ENCODE measurements around the gene RYR1.
"Not testable (repeated sequence)": the region's sequence is repeated elsewhere in the genome, so short reads cannot be mapped to it uniquely, and the experiment has no call there.

Gene RYR1

DNA sequence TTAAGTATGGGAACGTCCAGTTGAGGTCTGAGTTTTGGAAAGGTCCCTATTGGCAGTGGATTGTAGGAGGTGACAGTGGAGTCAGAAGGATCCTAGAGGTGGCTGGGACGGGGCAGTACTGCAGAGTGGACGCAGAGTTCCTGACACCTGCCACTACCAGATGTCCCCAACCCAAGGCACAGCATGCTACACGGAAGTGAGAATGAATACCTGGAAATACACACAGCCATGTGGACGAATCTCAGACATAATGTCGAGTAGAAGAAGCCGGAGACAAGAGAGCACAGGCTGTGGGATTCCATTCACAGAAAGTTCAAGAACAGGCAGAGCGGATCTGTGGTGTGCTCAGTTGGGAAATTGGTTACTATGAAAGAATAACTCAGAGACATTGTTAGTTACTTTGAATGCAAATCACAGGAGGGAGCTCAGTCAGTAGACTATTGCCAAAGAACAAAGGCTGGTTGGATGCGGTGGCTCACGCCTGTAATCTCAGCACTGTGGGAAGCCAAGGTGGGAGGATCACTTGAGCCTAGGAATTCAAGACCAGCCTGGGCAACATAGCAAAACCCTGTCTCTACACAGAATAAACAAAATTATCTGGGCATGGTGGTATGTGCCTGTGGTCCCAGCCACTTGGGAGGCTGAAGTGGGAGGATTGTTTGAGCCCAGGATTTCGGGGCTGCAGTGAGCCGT is 37.4 kb downstream of the RYR1 start:
- Histone ChIP-seq H3K4me1 (ENCODE audit: control insufficient read depth, low read length) (no peaks in the 10 kb centered on the region), H3K79me2 (ENCODE audit: control insufficient read depth, low read length) (no peaks in the 10 kb centered on the region), H3K9me2 (replicated peaks; ENCODE audit: control insufficient read depth, low read length) (no peaks in the 10 kb centered on the region), H3F3A (ENCODE audit: control insufficient read depth, insufficient read depth) (no peaks in the 10 kb centered on the region), H4K20me1 (ENCODE audit: control insufficient read depth, insufficient read depth, low read depth, low read length) (no peaks in the 10 kb centered on the region), H3K4me3 (ENCODE audit: low read length) (no peak overlapping the region), H3K4me2 (ENCODE audit: low read length) (no peak overlapping the region), H3K36me3 (ENCODE audit: control insufficient read depth, low read length) (no peaks in the 10 kb centered on the region), H3K9me3 (ENCODE audit: control insufficient read depth, insufficient read depth, low read length) (no peaks in the 10 kb centered on the region), H3K27ac (ENCODE audit: low read depth, low read length) (no peak overlapping the region), H3K27me3 (ENCODE audit: control insufficient read depth, low read length) (no peaks in the 10 kb centered on the region)
- TF ChIP-seq EZH2phosphoT487 (IDR thresholded peaks at IDR 0.05; ENCODE audit: borderline replicate concordance, low read length) (no peak), CTCF (IDR thresholded peaks at IDR 0.05; ENCODE audit: low read depth, low read length, poor library complexity, severe bottlenecking) (no peak)

DNA sequence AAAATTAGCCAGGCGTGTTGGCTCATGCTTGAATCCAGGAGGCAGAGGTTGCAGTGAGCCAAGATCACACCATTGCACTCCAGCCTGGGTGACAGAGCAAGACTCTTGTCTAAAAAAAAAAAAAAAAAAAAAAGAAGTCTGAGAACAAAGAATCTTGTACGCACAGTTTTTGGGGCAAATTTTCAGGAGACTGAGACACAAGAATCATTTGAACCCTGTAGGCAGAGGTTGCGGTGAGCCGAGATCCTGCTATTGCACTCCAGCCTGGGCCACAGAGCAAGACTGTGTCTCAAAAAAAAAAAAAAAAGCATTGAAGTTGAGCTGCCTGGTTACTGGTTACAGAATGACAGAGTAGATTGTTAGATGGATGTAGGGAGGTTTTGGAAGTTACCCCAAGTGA is 39.2 kb downstream of the RYR1 start:
- not testable (repeated sequence) for H3K36me3 ChIP-seq (ENCODE audit: control insufficient read depth, low read length); H4K20me1 ChIP-seq (ENCODE audit: control insufficient read depth, insufficient read depth, low read depth, low read length); H3K79me2 ChIP-seq (ENCODE audit: control insufficient read depth, low read length); H3F3A ChIP-seq (ENCODE audit: control insufficient read depth, insufficient read depth); H3K9me2 ChIP-seq (replicated peaks; ENCODE audit: control insufficient read depth, low read length); H3K4me3 ChIP-seq (ENCODE audit: low read length); H3K4me1 ChIP-seq (ENCODE audit: control insufficient read depth, low read length); H3K27ac ChIP-seq (ENCODE audit: low read depth, low read length); H3K27me3 ChIP-seq (ENCODE audit: control insufficient read depth, low read length); H3K9me3 ChIP-seq (ENCODE audit: control insufficient read depth, insufficient read depth, low read length); H3K4me2 ChIP-seq (ENCODE audit: low read length)

DNA sequence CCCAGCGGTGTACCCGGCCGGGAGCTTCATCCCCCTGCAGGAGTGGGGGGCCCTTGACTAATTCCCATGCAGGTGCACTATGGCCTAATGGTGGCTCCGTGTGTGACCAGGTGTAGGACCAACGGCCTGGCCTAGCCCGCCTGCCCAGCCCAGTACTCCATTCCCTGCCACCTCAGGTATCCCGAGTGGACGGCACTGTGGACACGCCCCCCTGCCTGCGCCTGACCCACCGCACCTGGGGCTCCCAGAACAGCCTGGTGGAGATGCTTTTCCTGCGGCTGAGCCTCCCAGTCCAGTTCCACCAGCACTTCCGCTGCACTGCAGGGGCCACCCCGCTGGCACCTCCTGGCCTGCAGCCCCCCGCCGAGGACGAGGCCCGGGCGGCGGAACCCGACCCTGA is 39.7 kb downstream of the RYR1 start:
- H3F3A ChIP-seq (ENCODE audit: control insufficient read depth, insufficient read depth): no peaks in the 10 kb centered on the region
- H3K9me2 ChIP-seq (replicated peaks; ENCODE audit: control insufficient read depth, low read length): no peaks in the 10 kb centered on the region
- H3K4me1 ChIP-seq (ENCODE audit: control insufficient read depth, low read length): no peaks in the 10 kb centered on the region
- H3K36me3 ChIP-seq (ENCODE audit: control insufficient read depth, low read length): no peaks in the 10 kb centered on the region
- no peak for TF ChIP-seq CTCF (IDR thresholded peaks at IDR 0.05; ENCODE audit: low read depth, low read length, poor library complexity, severe bottlenecking)
- TF ChIP-seq EZH2phosphoT487 (IDR thresholded peaks at IDR 0.05; ENCODE audit: borderline replicate concordance, low read length): no peak
- H3K27ac ChIP-seq (ENCODE audit: low read depth, low read length): no peak overlapping the region
- H3K79me2 ChIP-seq (ENCODE audit: control insufficient read depth, low read length): no peaks in the 10 kb centered on the region
- 0 out of 2 replicates have a peak, but pooled peaks cover under 1% of the 10 kb centered on the region for H4K20me1 ChIP-seq (ENCODE audit: control insufficient read depth, insufficient read depth, low read depth, low read length)
- 0 out of 2 replicates have a peak, but pooled peaks cover 3% of the 10 kb centered on the region for H3K27me3 ChIP-seq (ENCODE audit: control insufficient read depth, low read length)
- H3K4me2 ChIP-seq (ENCODE audit: low read length): no peak overlapping the region
- no peaks in the 10 kb centered on the region for H3K9me3 ChIP-seq (ENCODE audit: control insufficient read depth, insufficient read depth, low read length)
- no peak overlapping the region for H3K4me3 ChIP-seq (ENCODE audit: low read length)

DNA sequence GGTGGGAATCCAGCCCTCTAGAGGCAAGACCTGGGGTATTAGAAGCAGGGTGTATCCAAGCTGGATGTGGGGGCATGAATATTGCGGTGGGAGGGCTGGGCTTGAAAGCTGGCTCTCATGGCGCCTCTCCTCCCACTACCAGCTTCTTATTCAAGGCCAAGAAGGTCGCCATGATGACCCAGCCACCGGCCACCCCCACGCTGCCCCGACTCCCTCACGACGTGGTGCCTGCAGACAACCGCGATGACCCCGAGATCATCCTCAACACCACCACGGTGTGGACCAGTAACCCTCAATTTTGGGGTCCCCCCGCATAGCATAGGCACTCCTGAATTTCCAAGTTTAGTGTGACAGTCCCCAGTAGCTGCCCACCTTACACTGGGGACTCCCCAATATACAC is 41.7 kb downstream of the RYR1 start:
- no peaks in the 10 kb centered on the region for H3K4me1 ChIP-seq (ENCODE audit: control insufficient read depth, low read length)
- H4K20me1 ChIP-seq (ENCODE audit: control insufficient read depth, insufficient read depth, low read depth, low read length): 0 out of 2 replicates have a peak, but pooled peaks cover 3% of the 10 kb centered on the region
- H3K27me3 ChIP-seq (ENCODE audit: control insufficient read depth, low read length): 0 out of 2 replicates have a peak, but pooled peaks cover 3% of the 10 kb centered on the region
- TF ChIP-seq CTCF (IDR thresholded peaks at IDR 0.05; ENCODE audit: low read depth, low read length, poor library complexity, severe bottlenecking): no peak
- H3K4me3 ChIP-seq (ENCODE audit: low read length): no peak overlapping the region
- H3K9me3 ChIP-seq (ENCODE audit: control insufficient read depth, insufficient read depth, low read length): no peaks in the 10 kb centered on the region
- H3K9me2 ChIP-seq (replicated peaks; ENCODE audit: control insufficient read depth, low read length): no peaks in the 10 kb centered on the region
- H3K79me2 ChIP-seq (ENCODE audit: control insufficient read depth, low read length): no peaks in the 10 kb centered on the region
- H3F3A ChIP-seq (ENCODE audit: control insufficient read depth, insufficient read depth): no peaks in the 10 kb centered on the region
- no peak overlapping the region for H3K27ac ChIP-seq (ENCODE audit: low read depth, low read length)
- no peaks in the 10 kb centered on the region for H3K36me3 ChIP-seq (ENCODE audit: control insufficient read depth, low read length)
- no peak overlapping the region for H3K4me2 ChIP-seq (ENCODE audit: low read length)
